HG03196 (cell line): ENCODE data around the gene UBA5.
A peak's percentile ranks its signal among the peaks of the same experiment; 100 is the strongest.

Experiments used
- ATAC-seq: cut with Tn5 transposase; IDR thresholded peaks from one replicate; pipeline ENCODE4 v1.9.1; 2021; ENCODE audit not compliant: unreplicated experiment

UBA5 gene

GRCh38 chr3:132652640-132653270, 7.4 kb upstream of the UBA5 start:
- no peak for ATAC-seq

GRCh38 chr3:132654190-132654589, 5.9 kb upstream of the UBA5 start:
- ATAC-seq: no peak

GRCh38 chr3:132654721-132655120, 5.4 kb upstream of the UBA5 start:
- no peak for ATAC-seq

- ATAC-seq: no peak
These were observed 4.7 kb upstream of the UBA5 start for GRCh38 chr3:132655471-132655870.

GRCh38 chr3:132657869-132658747, 2.0 kb upstream of the UBA5 start:
- ATAC-seq: no peak

- no peak for ATAC-seq
These were observed 1.1 kb upstream of the UBA5 start for GRCh38 chr3:132659000-132659364.

- ATAC-seq: peak; percentile 60
These were observed 621 bp upstream of the UBA5 start, which contains the start of gene ACAD11 for GRCh38 chr3:132659365-132660051. TSS of gene ACAD11 (minus strand) at chr3:132659809. CDS start at chr3:132659751, 58 bp downstream.

GRCh38 chr3:132660811-132661070, 612 bp downstream of the UBA5 start:
- peak; percentile 3 for ATAC-seq

GRCh38 chr3:132661101-132661500, 972 bp downstream of the UBA5 start:
- ATAC-seq: no peak

GRCh38 chr3:132662212-132662611, 2.1 kb downstream of the UBA5 start:
- no peak for ATAC-seq

- no peak for ATAC-seq
These were observed 5.2 kb downstream of the UBA5 start for GRCh38 chr3:132665230-132665745.

GRCh38 chr3:132669256-132669777, 9.2 kb downstream of the UBA5 start:
- no peak for ATAC-seq

- no peak for ATAC-seq
These were observed 15.3 kb downstream of the UBA5 start for GRCh38 chr3:132675408-132675807.

GRCh38 chr3:132679911-132680310, 19.8 kb downstream of the UBA5 start:
- ATAC-seq: no peak

GRCh38 chr3:132681421-132681820, 21.3 kb downstream of the UBA5 start:
- no peak for ATAC-seq

GRCh38 chr3:132682201-132682600, 22.1 kb downstream of the UBA5 start:
- no peak for ATAC-seq

GRCh38 chr3:132690040-132690439, 29.9 kb downstream of the UBA5 start:
- no peak for ATAC-seq

GRCh38 chr3:132694991-132695390, 34.9 kb downstream of the UBA5 start:
- ATAC-seq: no peak

GRCh38 chr3:132695422-132695821, 35.3 kb downstream of the UBA5 start:
- no peak for ATAC-seq

GRCh38 chr3:132703733-132704132, 43.6 kb downstream of the UBA5 start:
- ATAC-seq: no peak

GRCh38 chr3:132709761-132710160, 49.6 kb downstream of the UBA5 start:
- ATAC-seq: no peak

- no peak for ATAC-seq
These were observed 50.2 kb downstream of the UBA5 start for GRCh38 chr3:132710311-132710710.
